B cell (primary cell): ENCODE results near the gene SPATA32. TPM values are rescaled to one million over a fixed set of nuclear protein-coding genes. Genes with fewer than 3 reads are reported as not detected.

ENCODE experiments used
- ATAC-seq: fragments of 200-7000 bp; cut with Tn5 transposase; one replicate; pipeline ENCODE4 v1.10.0; 2021; ENCODE audit warnings: low read depth, mild to moderate bottlenecking, moderate number of reproducible peaks, moderate library complexity
- CTCF ChIA-PET: fragments of 350-600 bp; sonication (Branson Sonifier 250); formaldehyde crosslinking; loops from one replicate; lab custom pipeline; 2021; ENCODE audit warnings: antibody characterized with exemption, inconsistent platforms; lab: Charles Lee
- POLR2A ChIA-PET: fragments of 350-600 bp; sonication (Branson Sonifier 250); formaldehyde crosslinking; loops from one replicate; lab custom pipeline; 2021; ENCODE audit warnings: antibody characterized with exemption; lab: Charles Lee
- DNase-seq: peaks from one replicate; pipeline ENCODE4 v3.0.0; 2013
- H2AFZ ChIP-seq: 2 replicates; pipeline ENCODE4 v1.6.1; 2012; ENCODE audit warnings: mild to moderate bottlenecking, low read depth, low read length; ENCODE audit not compliant: insufficient read depth, poor library complexity, severe bottlenecking
- H3K27ac ChIP-seq, 2 donors: 1 replicate in 1 of 2; 2 replicates in 1 of 2; pipeline ENCODE4 v1.5.1; 2012 to 2013; ENCODE audit warnings: low read length in 2 of 2, mild to moderate bottlenecking in 2 of 2, moderate library complexity in 1 of 2
- H3K27me3 ChIP-seq, 4 experiments: fragments of 200-600 bp in 1 of 4; sonication (generic) in 1 of 4; replicated peaks in 1 of 4; 1 replicate in 2 of 4; 2 replicates in 2 of 4; pipeline versions ENCODE4 v1.6.1 to v1.7.0; 2013 to 2016; ENCODE audit warnings: low read length in 3 of 4, mild to moderate bottlenecking in 2 of 4, mixed read lengths in 1 of 4, moderate library complexity in 1 of 4; ENCODE audit not compliant: insufficient read depth in 4 of 4, control insufficient read depth in 3 of 4; ENCODE audit errors: control extremely low read depth in 1 of 4
- H3K36me3 ChIP-seq, 2 experiments: replicated peaks in 1 of 2; 1 replicate in 1 of 2; 2 replicates in 1 of 2; pipeline versions ENCODE4 v1.6.1 to v1.7.1; 2013; ENCODE audit warnings: low read length in 1 of 2; ENCODE audit not compliant: insufficient read depth in 2 of 2, control insufficient read depth in 1 of 2; ENCODE audit errors: control extremely low read depth in 1 of 2, extremely low read depth in 1 of 2
- H3K4me1 ChIP-seq, 2 donors: fragments of 200-600 bp in 1 of 2; sonication (generic) in 1 of 2; 1 replicate in 1 of 2; 2 replicates in 1 of 2; pipeline versions ENCODE4 v1.5.1 to v1.6.1; 2013 to 2017; ENCODE audit warnings: low read length in 2 of 2; ENCODE audit not compliant: control insufficient read depth in 2 of 2, insufficient read depth in 2 of 2
- H3K4me2 ChIP-seq: replicated peaks from 2 replicates; pipeline ENCODE3; 2012; ENCODE audit warnings: mild to moderate bottlenecking, low read depth, low read length; ENCODE audit not compliant: poor library complexity, severe bottlenecking
- H3K4me3 ChIP-seq, 5 experiments: fragments of 200-600 bp in 1 of 5; sonication (generic) in 1 of 5; 1 replicate in 3 of 5; 2 replicates in 2 of 5; pipeline versions ENCODE4 v1.5.1 to v1.7.0; 2011 to 2016; ENCODE audit warnings: low read length in 4 of 5, mild to moderate bottlenecking in 4 of 5, low read depth in 2 of 5, control low read depth in 1 of 5, moderate library complexity in 1 of 5; ENCODE audit not compliant: insufficient read depth in 1 of 5; ENCODE audit errors: control extremely low read depth in 1 of 5, extremely low read depth in 1 of 5
- H3K79me2 ChIP-seq: fragments of 200-600 bp; sonication (generic); one replicate; pipeline ENCODE4 v1.6.0; 2016; ENCODE audit warnings: low read length; ENCODE audit not compliant: control insufficient read depth, insufficient read depth
- H3K9ac ChIP-seq: fragments of 200-600 bp; sonication (generic); 2 replicates; pipeline ENCODE4 v1.6.1; 2017; ENCODE audit warnings: mild to moderate bottlenecking, low read length, moderate library complexity
- H3K9me3 ChIP-seq, 3 donors: one replicate each; pipeline versions ENCODE4 v1.6.1 to v1.7.1; 2013; ENCODE audit warnings: low read length in 2 of 3; ENCODE audit not compliant: control insufficient read depth in 2 of 3, insufficient read depth in 1 of 3; ENCODE audit errors: control extremely low read depth in 1 of 3
- H4K20me1 ChIP-seq: 2 replicates; pipeline ENCODE4 v1.6.0; 2012; ENCODE audit warnings: mild to moderate bottlenecking, low read length; ENCODE audit not compliant: insufficient read depth, control insufficient read depth, poor library complexity, severe bottlenecking
- H3K27ac Mint-ChIP-seq: one replicate; pipeline ENCODE4 v1.8.0; 2021; ENCODE audit warnings: mixed read lengths
- H3K27me3 Mint-ChIP-seq: one replicate; pipeline ENCODE4 v1.8.0; 2021; ENCODE audit warnings: mixed read lengths
- H3K4me1 Mint-ChIP-seq: one replicate; pipeline ENCODE4 v1.8.0; 2021; ENCODE audit warnings: mixed read lengths
- H3K4me3 Mint-ChIP-seq: one replicate; pipeline ENCODE4 v1.8.0; 2021; ENCODE audit warnings: mixed read lengths
- H3K9me3 Mint-ChIP-seq: one replicate; pipeline ENCODE4 v1.8.0; 2022; ENCODE audit warnings: mixed read lengths; ENCODE audit not compliant: insufficient read depth
- CTCF ChIP-seq: fragments of 200-600 bp; IDR thresholded peaks from one replicate; pipeline ENCODE4 v1.8.0; 2022; ENCODE audit warnings: antibody characterized with exemption, mild to moderate bottlenecking
- EZH2 ChIP-seq: IDR thresholded peaks from 2 replicates; pipeline ENCODE4 v1.6.1; 2012; ENCODE audit warnings: borderline replicate concordance, low read depth, mild to moderate bottlenecking, moderate library complexity, low read length; ENCODE audit not compliant: insufficient read depth, poor library complexity, severe bottlenecking
- WGBS: methylation state at CpG from one replicate; pipeline ENCODE4 v1.1.5; 2013; ENCODE audit warnings: missing lambda C conversion rate; ENCODE audit not compliant: insufficient coverage; 5-methylcytosine and 5-hydroxymethylcytosine counted together
- intact Hi-C: fragments of 100-400 bp; cut with micrococcal nuclease; formaldehyde crosslinking; loops from one replicate; pipeline ENCODE4 v1.10.0; 2022
- polyA plus RNA-seq: library from polyadenylated mRNA; depleted of rRNA; stranded (reverse); fragments of >200 nt; gene quantifications from 2 replicates; pipeline ENCODE4 v1.2.3, GENCODE V29; 2012
- total RNA-seq, 2 donors: library from RNA; stranded (reverse); fragments of 120-200 nt in 1 of 2; gene quantifications; 1 replicate in 1 of 2; 2 replicates in 1 of 2; pipeline versions ENCODE4 v1.2.3 to v1.2.4, GENCODE V29; 2013 to 2022

The SPATA32 gene
- total and polyA plus RNA-seq, 2 donors (not counting 1 experiment from before 2014, with no cell fraction given), result 0.12 to 0.52 TPM

GRCh38 chr17:45222996-45223538 is 38.8 kb downstream of the SPATA32 start:
- Mint-ChIP-seq H3K9me3 (no peaks in the 10 kb centered on the region), H3K4me3 (peak overlapping the region; percentile 100), H3K27me3 (no peaks in the 10 kb centered on the region), H3K4me1 (peaks cover 72% of the 10 kb centered on the region), H3K27ac (peak overlapping the region; percentile 99)
- Histone ChIP-seq H3K4me3 (peak overlapping the region; percentile 62 to 96 (median 90)), H3K9ac (peak overlapping the region; percentile 97), H3K4me1 (peaks cover 54 to 76% of the 10 kb centered on the region in 2 donors), H3K4me2 (peak overlapping the region; percentile 92), H3K79me2 (peaks cover 63% of the 10 kb centered on the region), H2AFZ (no peak overlapping the region), H4K20me1 (no peaks in the 10 kb centered on the region), H3K27me3 (no peaks in the 10 kb centered on the region), H3K9me3 (no peaks in the 10 kb centered on the region), H3K36me3 (peaks cover 0 to 8% of the 10 kb centered on the region in 2 experiments), H3K27ac (peak overlapping the region; percentile 99 to 100)
- ATAC-seq (no peak), DNase-seq (no peak)
- WGBS, result 6% methylated on average over 6 of the region's 8 CpGs
- CTCF ChIA-PET, result interaction anchor here (0.8 to 15.7 kb wide), 7 partner anchors 16 to 171 kb away, joined by 3 to 737 read pairs (median 69); partner anchors contain the start of genes ACBD4, HEXIM1 and MAP3K14
- TF ChIP-seq CTCF (no peak), EZH2 (no peak)
- POLR2A ChIA-PET, result interaction anchor here (0.6 to 6.0 kb wide), 6 partner anchors 9 to 187 kb away, joined by 4 to 149 read pairs (median 8); no protein-coding TSS in a partner anchor
- intact Hi-C loops, result no loop called here
